ENCODE measurements around the gene FERMT2.

The FERMT2 gene

GRCh38 chr14:52829527-52830185 is 121.2 kb downstream of the FERMT2 start:
- Mint-ChIP-seq H3K4me3 (no peak overlapping the region), H3K36me3 (no peaks in the 10 kb centered on the region), H3K27ac (no peak overlapping the region), H3K4me1 (no peaks in the 10 kb centered on the region), H3K9me3 (no peaks in the 10 kb centered on the region), H3K27me3 (peaks cover 4% of the 10 kb centered on the region)
- ATAC-seq (ENCODE audit: low read depth), result no peak
- DNase-seq (ENCODE audit: low spot score in 2 of 2), result no peak

GRCh38 chr14:52827426-52827825 is 123.4 kb downstream of the FERMT2 start:
- H3K4me3 Mint-ChIP-seq, result no peak overlapping the region
- H3K9me3 Mint-ChIP-seq, result no peaks in the 10 kb centered on the region
- H3K27ac Mint-ChIP-seq, result no peak overlapping the region
- H3K27me3 Mint-ChIP-seq, result peaks cover 2% of the 10 kb centered on the region
- H3K4me1 Mint-ChIP-seq, result no peaks in the 10 kb centered on the region
- ATAC-seq (ENCODE audit: low read depth), result no peak
- no peak for DNase-seq (ENCODE audit: low spot score in 2 of 2)
- H3K36me3 Mint-ChIP-seq, result no peaks in the 10 kb centered on the region

- no peak for ATAC-seq (ENCODE audit: low read depth)
- no peak overlapping the region for H3K27ac Mint-ChIP-seq
- no peaks in the 10 kb centered on the region for H3K4me1 Mint-ChIP-seq
- H3K9me3 Mint-ChIP-seq, result no peaks in the 10 kb centered on the region
- H3K4me3 Mint-ChIP-seq, result no peak overlapping the region
- no peaks in the 10 kb centered on the region for H3K27me3 Mint-ChIP-seq
- DNase-seq (ENCODE audit: low spot score in 2 of 2), result no peak
- H3K36me3 Mint-ChIP-seq, result no peaks in the 10 kb centered on the region
Observed at GRCh38 chr14:52825085-52825484, 125.8 kb downstream of the FERMT2 start.

GRCh38 chr14:52824462-52824861 is 126.4 kb downstream of the FERMT2 start:
- H3K36me3 Mint-ChIP-seq, result no peaks in the 10 kb centered on the region
- no peak for ATAC-seq (ENCODE audit: low read depth)

GRCh38 chr14:52821805-52822250 is 129.0 kb downstream of the FERMT2 start:
- no peak for ATAC-seq (ENCODE audit: low read depth)
- DNase-seq (ENCODE audit: low spot score in 2 of 2), result no peak
- Mint-ChIP-seq H3K27ac (no peak overlapping the region), H3K9me3 (no peaks in the 10 kb centered on the region), H3K4me3 (no peak overlapping the region), H3K27me3 (no peaks in the 10 kb centered on the region), H3K4me1 (no peaks in the 10 kb centered on the region), H3K36me3 (no peaks in the 10 kb centered on the region)

More at GRCh38 chr14:52824462-52824861, 126.4 kb downstream of the FERMT2 start:
- H3K27me3 Mint-ChIP-seq, result no peaks in the 10 kb centered on the region
- no peaks in the 10 kb centered on the region for H3K4me1 Mint-ChIP-seq
- DNase-seq (ENCODE audit: low spot score in 2 of 2), result no peak
- H3K27ac Mint-ChIP-seq, result no peak overlapping the region
- no peak overlapping the region for H3K4me3 Mint-ChIP-seq
- H3K9me3 Mint-ChIP-seq, result no peaks in the 10 kb centered on the region

- Mint-ChIP-seq H3K4me3 (no peak overlapping the region), H3K9me3 (no peaks in the 10 kb centered on the region), H3K27ac (no peak overlapping the region), H3K27me3 (no peaks in the 10 kb centered on the region), H3K36me3 (no peaks in the 10 kb centered on the region), H3K4me1 (no peaks in the 10 kb centered on the region)
- DNase-seq (ENCODE audit: low spot score in 2 of 2) (no peak), ATAC-seq (ENCODE audit: low read depth) (no peak)
Observed at GRCh38 chr14:52808101-52808500, 142.7 kb downstream of the FERMT2 start.
